ENCODE results near the gene GTF3C4.
"Not testable (repeated sequence)": the region's sequence is repeated elsewhere in the genome, so short reads cannot be mapped to it uniquely, and the experiment has no call there.

Gene GTF3C4

GRCh38 chr9:132717326-132717945 is 47.2 kb downstream of the GTF3C4 start:
- TF ChIP-seq CTCF (IDR thresholded peaks at IDR 0.05; ENCODE audit: low read length) = no peak
- no peak for TF ChIP-seq EZH2 (IDR thresholded peaks at IDR 0.05; ENCODE audit: borderline replicate concordance, low read length)
- no peaks in the 10 kb centered on the region for H3F3A ChIP-seq (ENCODE audit: insufficient read depth, low read length)
- no peaks in the 10 kb centered on the region for H3K36me3 ChIP-seq (ENCODE audit: insufficient read depth, low read length)
- no peak overlapping the region for H3K9ac ChIP-seq (ENCODE audit: low read length)
- H2AFZ ChIP-seq (ENCODE audit: low read length) = no peak overlapping the region
- H3K27ac ChIP-seq (ENCODE audit: low read depth, low read length, poor library complexity, severe bottlenecking) = no peak overlapping the region
- H3K9me3 ChIP-seq (ENCODE audit: low read length) = no peaks in the 10 kb centered on the region
- no peaks in the 10 kb centered on the region for H3K79me2 ChIP-seq (ENCODE audit: insufficient read depth, low read length)
- H3K4me3 ChIP-seq (ENCODE audit: low read depth, low read length, poor library complexity, severe bottlenecking) = no peak overlapping the region
- H3K9me2 ChIP-seq (ENCODE audit: low read depth, low read length) = no peaks in the 10 kb centered on the region
- no peaks in the 10 kb centered on the region for H3K27me3 ChIP-seq (ENCODE audit: insufficient read depth, low read length)
- H4K20me1 ChIP-seq (ENCODE audit: insufficient read depth, low read length) = no peaks in the 10 kb centered on the region
- H3K4me2 ChIP-seq (ENCODE audit: low read length) = no peak overlapping the region
- no peaks in the 10 kb centered on the region for H3K4me1 ChIP-seq (ENCODE audit: insufficient read depth, low read length, severe bottlenecking)

- not testable (repeated sequence) for H3K9me2 ChIP-seq (ENCODE audit: low read depth, low read length); H3K36me3 ChIP-seq (ENCODE audit: insufficient read depth, low read length); H3K9ac ChIP-seq (ENCODE audit: low read length); H3K4me1 ChIP-seq (ENCODE audit: insufficient read depth, low read length, severe bottlenecking); H2AFZ ChIP-seq (ENCODE audit: low read length); H3K9me3 ChIP-seq (ENCODE audit: low read length); H3K79me2 ChIP-seq (ENCODE audit: insufficient read depth, low read length); H4K20me1 ChIP-seq (ENCODE audit: insufficient read depth, low read length); H3K4me3 ChIP-seq (ENCODE audit: low read depth, low read length, poor library complexity, severe bottlenecking); H3K27ac ChIP-seq (ENCODE audit: low read depth, low read length, poor library complexity, severe bottlenecking); H3F3A ChIP-seq (ENCODE audit: insufficient read depth, low read length); H3K4me2 ChIP-seq (ENCODE audit: low read length); H3K27me3 ChIP-seq (ENCODE audit: insufficient read depth, low read length)
These were observed 48.2 kb downstream of the GTF3C4 start for GRCh38 chr9:132718381-132718928.

GRCh38 chr9:132721661-132722060 is 51.4 kb downstream of the GTF3C4 start:
- H3F3A ChIP-seq (ENCODE audit: insufficient read depth, low read length) = no peaks in the 10 kb centered on the region
- no peaks in the 10 kb centered on the region for H4K20me1 ChIP-seq (ENCODE audit: insufficient read depth, low read length)
- no peaks in the 10 kb centered on the region for H3K4me1 ChIP-seq (ENCODE audit: insufficient read depth, low read length, severe bottlenecking)
- no peaks in the 10 kb centered on the region for H3K9me3 ChIP-seq (ENCODE audit: low read length)
- H3K79me2 ChIP-seq (ENCODE audit: insufficient read depth, low read length) = no peaks in the 10 kb centered on the region
- no peak overlapping the region for H3K4me3 ChIP-seq (ENCODE audit: low read depth, low read length, poor library complexity, severe bottlenecking)
- no peak overlapping the region for H3K27ac ChIP-seq (ENCODE audit: low read depth, low read length, poor library complexity, severe bottlenecking)
- no peaks in the 10 kb centered on the region for H3K36me3 ChIP-seq (ENCODE audit: insufficient read depth, low read length)
- no peak overlapping the region for H3K4me2 ChIP-seq (ENCODE audit: low read length)
- H3K9me2 ChIP-seq (ENCODE audit: low read depth, low read length) = no peaks in the 10 kb centered on the region
- TF ChIP-seq EZH2 (IDR thresholded peaks at IDR 0.05; ENCODE audit: borderline replicate concordance, low read length) (no peak), CTCF (IDR thresholded peaks at IDR 0.05; ENCODE audit: low read length) (no peak)
- no peaks in the 10 kb centered on the region for H3K27me3 ChIP-seq (ENCODE audit: insufficient read depth, low read length)
- H3K9ac ChIP-seq (ENCODE audit: low read length) = no peak overlapping the region
- H2AFZ ChIP-seq (ENCODE audit: low read length) = no peak overlapping the region

- H3K27ac ChIP-seq (ENCODE audit: low read depth, low read length, poor library complexity, severe bottlenecking) = no peak overlapping the region
- no peak overlapping the region for H3K9ac ChIP-seq (ENCODE audit: low read length)
- no peaks in the 10 kb centered on the region for H3K9me3 ChIP-seq (ENCODE audit: low read length)
- H3K4me1 ChIP-seq (ENCODE audit: insufficient read depth, low read length, severe bottlenecking) = no peaks in the 10 kb centered on the region
- no peaks in the 10 kb centered on the region for H4K20me1 ChIP-seq (ENCODE audit: insufficient read depth, low read length)
- no peak overlapping the region for H2AFZ ChIP-seq (ENCODE audit: low read length)
- H3K79me2 ChIP-seq (ENCODE audit: insufficient read depth, low read length) = no peaks in the 10 kb centered on the region
- TF ChIP-seq EZH2 (IDR thresholded peaks at IDR 0.05; ENCODE audit: borderline replicate concordance, low read length) (no peak), CTCF (IDR thresholded peaks at IDR 0.05; ENCODE audit: low read length) (no peak)
- H3K9me2 ChIP-seq (ENCODE audit: low read depth, low read length) = no peaks in the 10 kb centered on the region
- H3K27me3 ChIP-seq (ENCODE audit: insufficient read depth, low read length) = no peaks in the 10 kb centered on the region
- no peaks in the 10 kb centered on the region for H3K36me3 ChIP-seq (ENCODE audit: insufficient read depth, low read length)
- no peak overlapping the region for H3K4me2 ChIP-seq (ENCODE audit: low read length)
- no peaks in the 10 kb centered on the region for H3F3A ChIP-seq (ENCODE audit: insufficient read depth, low read length)
- H3K4me3 ChIP-seq (ENCODE audit: low read depth, low read length, poor library complexity, severe bottlenecking) = no peak overlapping the region
These were observed 52.4 kb downstream of the GTF3C4 start for GRCh38 chr9:132722564-132723065.

Data from OCI-LY1 (cell line).